Thymus (tissue), 11 donors: Measurements from ENCODE around the gene GABARAPL1. TPM values are rescaled to one million over a fixed set of nuclear protein-coding genes. Genes with fewer than 3 reads are reported as not detected.
A peak's percentile ranks its signal among the peaks of the same experiment; 100 is the strongest.

Experiments
- DNase-seq, 9 donors: peaks; one replicate each; pipeline ENCODE4 v3.0.0-alpha.2; 2013; ENCODE audit warnings: low spot score in 9 of 9, low read depth in 6 of 9, missing footprints in 1 of 9
- H3K27ac ChIP-seq, 2 donors: one replicate each; pipeline ENCODE4 v1.5.1; 2013; ENCODE audit warnings: control low read depth in 1 of 2, low read depth in 1 of 2, low read length in 1 of 2, mild to moderate bottlenecking in 1 of 2, moderate library complexity in 1 of 2
- H3K27me3 ChIP-seq, 2 donors: one replicate each; pipeline ENCODE4 v1.5.1; 2013; ENCODE audit warnings: low read length in 1 of 2; ENCODE audit not compliant: control insufficient read depth in 2 of 2, insufficient read depth in 1 of 2
- H3K36me3 ChIP-seq, 2 donors: one replicate each; pipeline ENCODE4 v1.5.1; 2013; ENCODE audit warnings: low read length in 1 of 2, mild to moderate bottlenecking in 1 of 2, moderate library complexity in 1 of 2; ENCODE audit not compliant: control insufficient read depth in 2 of 2, insufficient read depth in 2 of 2
- H3K4me1 ChIP-seq, 2 donors: one replicate each; pipeline ENCODE4 v1.5.1; 2013; ENCODE audit warnings: low read length in 2 of 2; ENCODE audit not compliant: control insufficient read depth in 2 of 2, insufficient read depth in 2 of 2
- H3K4me3 ChIP-seq, 2 donors: one replicate each; pipeline ENCODE4 v1.5.1; 2013; ENCODE audit warnings: low read length in 2 of 2, control low read depth in 1 of 2, mild to moderate bottlenecking in 1 of 2
- H3K9me3 ChIP-seq, 2 donors: one replicate each; pipeline ENCODE4 v1.5.1; 2013; ENCODE audit warnings: low read length in 1 of 2, mild to moderate bottlenecking in 1 of 2; ENCODE audit not compliant: control insufficient read depth in 2 of 2, insufficient read depth in 1 of 2
- WGBS: extraction: QIAGEN DNeasy Blood & Tissue Kit; methylation state at CpG from one replicate; pipeline ENCODE4 v1.1.7; 2013; 5-methylcytosine and 5-hydroxymethylcytosine counted together
- polyA plus RNA-seq: library from polyadenylated mRNA; stranded (reverse); fragments of 200-250 nt; gene quantifications from one replicate; pipeline ENCODE4 v1.2.3, GENCODE V29; 2013
- total RNA-seq: library from RNA; stranded (reverse); fragments of 120-200 nt; gene quantifications from one replicate; pipeline ENCODE4 v1.2.4, GENCODE V29; 2013
- donor health status: healthy.

The GABARAPL1 gene
- total and polyA plus RNA-seq, 2 donors, result 19.1 to 92.0 TPM

- H3K4me1 ChIP-seq, result no peaks in the 10 kb centered on the region
- no peak overlapping the region for H3K4me3 ChIP-seq
- peaks cover 2 to 22% of the 10 kb centered on the region in 2 donors for H3K9me3 ChIP-seq
- no peaks in the 10 kb centered on the region for H3K27me3 ChIP-seq
- DNase-seq, result no peak
- H3K36me3 ChIP-seq, result no peaks in the 10 kb centered on the region
- no peak overlapping the region for H3K27ac ChIP-seq
- WGBS, result 97% methylated on average over 1 of the region's 1 CpG
These were observed 24.0 kb downstream of the GABARAPL1 start for GRCh38 chr12:10236720-10237119.

GRCh38 chr12:10238526-10238925 is 25.8 kb downstream of the GABARAPL1 start:
- peaks cover 2 to 22% of the 10 kb centered on the region in 2 donors for H3K9me3 ChIP-seq
- H3K4me3 ChIP-seq, result no peak overlapping the region
- no peak for DNase-seq
- 96% methylated on average over 1 of the region's 1 CpG for WGBS
- H3K4me1 ChIP-seq, result peaks cover 0 to 4% of the 10 kb centered on the region in 2 donors
- H3K27ac ChIP-seq, result no peak overlapping the region
- no peaks in the 10 kb centered on the region for H3K36me3 ChIP-seq
- H3K27me3 ChIP-seq, result no peaks in the 10 kb centered on the region

GRCh38 chr12:10241290-10241689 is 28.6 kb downstream of the GABARAPL1 start:
- Histone ChIP-seq H3K27ac (no peak overlapping the region), H3K9me3 (peaks cover 0 to 6% of the 10 kb centered on the region in 2 donors), H3K4me1 (peaks cover 5 to 12% of the 10 kb centered on the region in 2 donors), H3K4me3 (no peak overlapping the region), H3K36me3 (no peaks in the 10 kb centered on the region), H3K27me3 (no peaks in the 10 kb centered on the region)
- WGBS, result 65% methylated on average over 3 of the region's 3 CpGs
- DNase-seq, result no peak

- no peaks in the 10 kb centered on the region for H3K36me3 ChIP-seq
- no peaks in the 10 kb centered on the region for H3K27me3 ChIP-seq
- peaks cover 0 to 6% of the 10 kb centered on the region in 2 donors for H3K9me3 ChIP-seq
- no peak overlapping the region for H3K27ac ChIP-seq
- 82% methylated on average over 2 of the region's 2 CpGs for WGBS
- no peak overlapping the region for H3K4me3 ChIP-seq
- peak in 1 of 9 donors; percentile 44 for DNase-seq
- H3K4me1 ChIP-seq, result peaks cover 5 to 12% of the 10 kb centered on the region in 2 donors
These were observed 29.1 kb downstream of the GABARAPL1 start for GRCh38 chr12:10241727-10242126.

- Histone ChIP-seq H3K9me3 (peaks cover 0 to 2% of the 10 kb centered on the region in 2 donors), H3K4me3 (no peak overlapping the region), H3K4me1 (peaks cover 5 to 12% of the 10 kb centered on the region in 2 donors), H3K36me3 (no peaks in the 10 kb centered on the region), H3K27ac (no peak overlapping the region), H3K27me3 (no peaks in the 10 kb centered on the region)
- no peak for DNase-seq
- WGBS, result 96% methylated on average over 1 of the region's 1 CpG
These were observed 29.9 kb downstream of the GABARAPL1 start for GRCh38 chr12:10242539-10242938.

- DNase-seq, result peak in 7 of 9 donors; percentile 23 to 81 (median 62)
- WGBS, result 18% methylated on average over 11 of the region's 11 CpGs
- Histone ChIP-seq H3K27me3 (no peaks in the 10 kb centered on the region), H3K27ac (peak overlapping the region in 1 of 2 donors; percentile 79), H3K4me3 (peak overlapping the region; percentile 1 to 39), H3K4me1 (peaks cover 5 to 12% of the 10 kb centered on the region in 2 donors), H3K9me3 (no peaks in the 10 kb centered on the region), H3K36me3 (no peaks in the 10 kb centered on the region)
These were observed 31.3 kb downstream of the GABARAPL1 start for GRCh38 chr12:10243818-10244520.

GRCh38 chr12:10247436-10248058 is 34.9 kb downstream of the GABARAPL1 start:
- no peaks in the 10 kb centered on the region for H3K27me3 ChIP-seq
- 45% methylated on average over 5 of the region's 5 CpGs for WGBS
- H3K4me1 ChIP-seq, result peaks cover 5 to 12% of the 10 kb centered on the region in 2 donors
- H3K36me3 ChIP-seq, result no peaks in the 10 kb centered on the region
- DNase-seq, result no peak
- no peaks in the 10 kb centered on the region for H3K9me3 ChIP-seq
- H3K4me3 ChIP-seq, result no peak overlapping the region
- H3K27ac ChIP-seq, result no peak overlapping the region

- no peak overlapping the region for H3K4me3 ChIP-seq
- H3K27me3 ChIP-seq, result no peaks in the 10 kb centered on the region
- no peaks in the 10 kb centered on the region for H3K36me3 ChIP-seq
- no peak overlapping the region for H3K27ac ChIP-seq
- H3K4me1 ChIP-seq, result no peaks in the 10 kb centered on the region
- WGBS, result 39% methylated on average over 8 of the region's 8 CpGs
- H3K9me3 ChIP-seq, result no peaks in the 10 kb centered on the region
- DNase-seq, result no peak
These were observed 37.2 kb downstream of the GABARAPL1 start for GRCh38 chr12:10249690-10250455.

- no peaks in the 10 kb centered on the region for H3K9me3 ChIP-seq
- H3K27me3 ChIP-seq, result no peaks in the 10 kb centered on the region
- no peak for DNase-seq
- no peaks in the 10 kb centered on the region for H3K4me1 ChIP-seq
- no peak overlapping the region for H3K27ac ChIP-seq
- H3K36me3 ChIP-seq, result no peaks in the 10 kb centered on the region
- no peak overlapping the region for H3K4me3 ChIP-seq
- WGBS, result 98% methylated on average over 4 of the region's 4 CpGs
These were observed 39.0 kb downstream of the GABARAPL1 start for GRCh38 chr12:10251669-10252068.
